ENCODE data around the gene TEX26. TPM values are rescaled to one million over a fixed set of nuclear protein-coding genes. Genes with fewer than 3 reads are reported as not detected.

TEX26 gene
- total and polyA plus RNA-seq, 2 of the 4 experiments (the other 2 are of a cell fraction), result not detected

- TF ChIP-seq RAD21 (IDR thresholded peaks at IDR 0.05; ENCODE audit: low read length) (no peak), RFX5 (IDR thresholded peaks at IDR 0.05; ENCODE audit: low read depth, low read length) (no peak), CTCF (conservative IDR thresholded peaks at IDR 0.05; ENCODE audit: low read depth, low read length) (no peak), MXI1 (IDR thresholded peaks at IDR 0.05; ENCODE audit: borderline replicate concordance, low read depth, low read length) (no peak), RCOR1 (IDR thresholded peaks at IDR 0.05; ENCODE audit: insufficient replicate concordance, low read length) (no peak), USF2 (IDR thresholded peaks at IDR 0.05; ENCODE audit: low read depth, low read length) (no peak), CEBPB (IDR thresholded peaks at IDR 0.05; ENCODE audit: low read depth, low read length) (no peak), MAZ (IDR thresholded peaks at IDR 0.05; ENCODE audit: borderline replicate concordance, low read depth, low read length) (no peak), ELK1 (IDR thresholded peaks at IDR 0.05; ENCODE audit: borderline replicate concordance, low read depth, low read length) (no peak)
- Histone ChIP-seq H3K14ac (replicated peaks; ENCODE audit: low read depth, low read length) (no peak overlapping the region), H3K56ac (ENCODE audit: extremely low read depth, insufficient read depth, low read length) (no peak overlapping the region), H3K27me3 (ENCODE audit: control insufficient read depth, insufficient read depth, low read length) (peaks cover 4% of the 10 kb centered on the region), H3K4me3 (ENCODE audit: insufficient read depth, low read depth, low read length) (no peak overlapping the region), H3K18ac (ENCODE audit: low read depth, low read length) (no peak overlapping the region), H3K4ac (ENCODE audit: low read depth, low read length) (no peak overlapping the region), H3K9ac (ENCODE audit: low read depth, low read length) (no peak overlapping the region), H2BK15ac (ENCODE audit: low read depth, low read length) (no peak overlapping the region), H4K20me1 (ENCODE audit: insufficient read depth, low read length) (no peaks in the 10 kb centered on the region), H3K4me1 (ENCODE audit: control insufficient read depth, insufficient read depth, low read length) (peaks cover 18% of the 10 kb centered on the region), H3K79me1 (ENCODE audit: low read depth in 1 of 2, low read length in 2 of 2) (no peaks in the 10 kb centered on the region), H3K9me1 (ENCODE audit: insufficient read depth, low read length) (0 out of 2 replicates have a peak, but pooled peaks cover 3% of the 10 kb centered on the region), H2AK9ac (replicated peaks; ENCODE audit: low read depth, low read length, poor library complexity) (no peak overlapping the region), H4K5ac (ENCODE audit: low read depth, low read length) (no peak overlapping the region), H3K27ac (ENCODE audit: insufficient read depth, low read length) (no peak overlapping the region), H3K36me3 (ENCODE audit: control insufficient read depth, insufficient read depth, low read length) (no peaks in the 10 kb centered on the region), H3K9me3 (ENCODE audit: control insufficient read depth, insufficient read depth, low read length) (no peaks in the 10 kb centered on the region), H2BK5ac (ENCODE audit: low read depth, low read length, poor library complexity, severe bottlenecking) (no peak overlapping the region), H3K23ac (ENCODE audit: low read depth, low read length) (no peak overlapping the region), H4K91ac (ENCODE audit: insufficient read depth, low read depth, low read length) (no peak overlapping the region), H2BK20ac (ENCODE audit: low read depth, low read length) (no peak overlapping the region), H3K4me2 (ENCODE audit: low read depth, low read length) (no peak overlapping the region), H2BK120ac (ENCODE audit: low read depth, low read length) (no peak overlapping the region), H4K8ac (ENCODE audit: low read depth in 2 of 2, low read length in 2 of 2) (no peak overlapping the region), H2AK5ac (ENCODE audit: low read depth, low read length) (no peak overlapping the region), H2AFZ (replicated peaks; ENCODE audit: low read length, poor library complexity) (no peak overlapping the region)
- no TSS peak for BruUV-seq (replicated peaks)
- dilution Hi-C loops (cut with HindIII; ENCODE audit: low sequenced_read_pairs, unreplicated experiment) (no loop called here), intact Hi-C loops (cut with micrococcal nuclease) (no loop called here), in situ Hi-C loops (cut with MboI; ENCODE audit: low sequenced_read_pairs) (no loop called here)
- ChIA-PET POLR2A (ENCODE audit: unreplicated experiment) (no interaction called here), CTCF (no interaction called here)
- ATAC-seq (ENCODE audit: low read depth) (no peak), DNase-seq (no peak)
- WGBS, 2 experiments (ENCODE audit: extremely low coverage in 2 of 2, insufficient read length in 1 of 2), result 100% methylated on average over 2 of the region's 3 CpGs; no CpG with 5 or more reads in 1 of the 2 experiments
These were observed 21.8 kb upstream of the TEX26 start for GRCh38 chr13:30910676-30911075.

All from IMR-90 (cell line).